GM19324 (cell line): ENCODE results near the gene PSG5.
"Not testable (repeated sequence)": the region's sequence is repeated elsewhere in the genome, so short reads cannot be mapped to it uniquely, and the experiment has no call there.

ENCODE experiments used
- ATAC-seq: cut with Tn5 transposase; IDR thresholded peaks from one replicate; pipeline ENCODE4 v1.9.1; 2021; ENCODE audit warnings: mild to moderate bottlenecking, moderate library complexity; ENCODE audit not compliant: unreplicated experiment, low FRiP score

The PSG5 gene

DNA sequence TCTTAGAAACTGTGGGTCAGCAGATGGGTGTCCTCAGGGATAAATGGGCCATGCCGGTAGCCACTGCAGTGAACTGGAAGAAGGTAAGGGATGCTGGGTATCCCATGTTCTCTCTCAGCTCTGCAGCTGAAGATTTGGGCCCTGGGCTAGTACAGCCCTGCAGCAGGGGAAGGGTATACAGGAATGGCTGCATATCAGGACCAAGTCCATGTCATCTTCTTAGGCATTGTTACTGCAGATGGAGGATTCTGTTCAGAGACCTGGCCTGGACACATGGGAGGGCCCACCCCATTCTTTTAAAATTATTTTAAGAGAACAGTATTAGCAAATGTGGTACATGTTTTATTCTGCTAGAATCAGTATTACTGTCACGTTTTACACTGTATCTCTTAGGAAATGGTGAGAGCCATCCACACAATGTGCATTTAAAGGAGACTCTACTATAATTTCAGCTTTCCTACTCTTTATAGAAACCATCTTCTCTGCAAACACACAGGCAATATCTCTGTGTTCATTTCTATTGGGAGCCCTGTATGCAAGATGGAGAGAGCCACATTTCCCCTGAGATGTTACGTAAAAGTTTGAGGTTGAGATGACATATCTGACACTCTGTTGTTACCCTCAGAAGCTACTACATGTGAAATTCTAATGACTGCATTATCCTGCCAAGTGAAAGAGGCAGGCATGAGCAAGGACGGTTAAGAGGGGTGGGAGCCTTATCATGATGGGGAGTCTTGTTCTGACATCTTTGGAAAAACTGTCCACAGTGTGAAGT, 6.2 kb upstream of the PSG5 start:
- ATAC-seq, result not testable (repeated sequence)

DNA sequence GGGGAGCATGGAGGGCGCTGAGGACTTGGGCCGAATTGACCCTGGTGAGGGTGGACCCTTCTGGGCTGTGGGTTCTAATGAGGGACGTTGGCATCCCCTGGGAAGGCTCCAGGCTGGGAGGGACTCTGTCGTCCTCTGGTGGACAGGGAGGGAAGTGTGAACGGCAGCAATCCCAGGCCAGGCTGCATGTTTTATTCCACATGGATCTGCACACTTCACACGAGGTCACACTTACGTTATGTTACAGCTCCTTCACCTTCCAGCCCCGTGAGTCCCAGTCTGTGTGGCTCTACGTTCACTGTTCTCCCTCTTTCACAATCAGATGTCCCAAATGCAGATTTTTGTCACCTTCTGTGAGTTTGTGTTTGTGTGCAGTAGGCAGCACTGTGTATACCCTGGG, 1.8 kb upstream of the PSG5 start:
- ATAC-seq, result not testable (repeated sequence)

DNA sequence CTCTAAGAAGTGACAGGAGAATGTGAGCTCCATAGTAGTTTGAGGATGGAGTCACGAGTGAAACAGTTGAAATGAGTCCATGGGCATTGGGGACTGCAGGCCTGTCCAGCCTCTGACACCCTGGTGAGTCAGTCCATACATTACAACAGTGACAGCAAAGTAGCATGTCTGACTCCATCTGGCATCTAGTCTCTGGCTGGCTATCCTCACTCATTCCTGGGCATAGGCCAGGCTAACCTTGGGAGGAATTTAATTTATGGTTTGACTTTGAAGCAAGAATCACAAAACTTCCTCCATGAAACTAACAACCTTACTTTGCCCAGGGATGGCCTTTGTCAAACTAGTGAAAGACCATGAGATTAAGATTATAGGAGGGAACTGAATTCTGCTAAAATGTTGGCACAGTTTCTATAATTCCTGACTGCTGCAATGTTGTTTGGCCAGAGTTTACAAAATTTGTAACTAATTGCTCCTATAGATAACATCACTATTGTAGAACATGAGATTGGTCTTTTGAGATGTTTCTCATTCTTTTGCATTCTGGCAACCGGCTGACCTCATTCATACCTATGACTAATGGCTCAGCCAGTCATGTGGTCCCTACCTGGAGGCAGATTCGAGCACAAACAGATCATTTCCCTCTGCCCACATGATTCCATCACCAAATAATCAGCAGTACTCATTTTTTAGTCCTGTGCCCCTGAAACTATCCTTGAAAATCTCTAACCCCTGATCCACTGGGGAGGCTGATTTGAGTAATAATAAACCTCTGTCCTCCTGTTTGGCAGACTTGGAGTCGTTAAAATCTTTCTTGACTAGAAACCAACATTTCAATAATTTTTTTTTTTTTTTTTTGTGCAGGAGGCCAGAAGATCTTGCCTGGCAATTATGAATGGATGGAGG, 4.2 kb downstream of the PSG5 start:
- not testable (repeated sequence) for ATAC-seq

DNA sequence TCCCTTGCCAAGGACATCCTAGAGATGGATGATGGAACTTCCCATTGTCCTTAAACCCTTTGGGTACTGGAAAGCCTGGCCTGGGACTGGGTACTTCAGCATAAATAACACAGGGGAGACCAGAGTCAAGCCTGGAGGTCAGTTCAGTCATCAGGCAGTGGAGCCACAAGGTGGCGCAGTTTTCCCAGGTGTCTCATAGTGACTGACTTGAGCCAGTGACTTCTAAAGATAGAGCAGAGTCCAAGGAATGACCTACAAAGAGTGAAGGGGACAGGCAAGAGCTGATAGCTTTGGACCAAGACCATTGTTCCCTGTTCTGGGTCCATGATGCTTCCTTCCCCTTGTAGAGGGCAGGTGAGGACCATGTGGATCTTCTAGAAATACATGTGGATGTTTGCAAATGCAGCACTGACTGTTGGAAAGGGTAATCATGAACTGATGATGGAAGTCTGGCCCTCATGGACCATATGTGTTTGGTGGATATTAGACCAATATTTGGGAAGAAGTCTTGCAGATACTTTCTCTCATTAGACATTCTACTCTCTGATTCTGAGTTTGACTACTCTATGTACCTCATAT, 6.7 kb downstream of the PSG5 start:
- ATAC-seq, result not testable (repeated sequence)

DNA sequence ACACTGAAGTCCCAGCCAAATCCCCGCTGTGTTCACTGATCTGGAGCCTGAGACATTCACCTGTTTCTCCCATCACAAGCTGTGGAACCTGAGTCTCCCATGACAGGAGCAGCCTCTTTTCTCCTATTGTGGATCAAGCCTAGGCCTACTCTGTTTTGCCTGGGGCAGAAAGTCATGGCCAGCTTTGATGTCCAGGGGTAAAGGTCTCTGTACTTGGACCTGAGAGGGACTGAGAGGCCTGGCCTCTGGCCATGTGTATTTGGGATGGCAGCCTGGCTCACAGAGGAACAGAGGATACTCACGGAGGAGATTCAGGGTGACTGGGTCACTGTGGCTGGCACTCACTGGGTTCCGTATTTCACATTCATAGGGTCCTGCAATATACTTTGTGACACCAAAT, 7.8 kb downstream of the PSG5 start:
- not testable (repeated sequence) for ATAC-seq

DNA sequence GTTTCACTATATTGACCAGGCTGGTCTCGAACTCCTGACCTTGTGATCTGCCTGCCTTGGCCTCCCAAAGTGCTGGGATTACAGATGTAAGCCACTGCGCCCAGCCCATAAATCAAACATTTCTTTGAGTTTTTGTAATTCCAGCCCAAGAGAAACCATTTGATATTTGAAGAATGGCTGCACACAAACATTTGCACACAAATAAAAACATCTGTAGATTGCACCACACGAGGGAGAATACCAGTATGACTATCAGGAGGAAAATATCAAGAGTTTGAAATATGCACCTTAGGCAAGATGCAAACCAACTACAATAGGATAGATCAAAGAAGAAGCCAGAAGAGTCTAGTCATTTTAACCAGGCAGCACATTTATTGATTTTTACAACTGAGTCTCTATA, 20.4 kb downstream of the PSG5 start:
- ATAC-seq, result not testable (repeated sequence)

DNA sequence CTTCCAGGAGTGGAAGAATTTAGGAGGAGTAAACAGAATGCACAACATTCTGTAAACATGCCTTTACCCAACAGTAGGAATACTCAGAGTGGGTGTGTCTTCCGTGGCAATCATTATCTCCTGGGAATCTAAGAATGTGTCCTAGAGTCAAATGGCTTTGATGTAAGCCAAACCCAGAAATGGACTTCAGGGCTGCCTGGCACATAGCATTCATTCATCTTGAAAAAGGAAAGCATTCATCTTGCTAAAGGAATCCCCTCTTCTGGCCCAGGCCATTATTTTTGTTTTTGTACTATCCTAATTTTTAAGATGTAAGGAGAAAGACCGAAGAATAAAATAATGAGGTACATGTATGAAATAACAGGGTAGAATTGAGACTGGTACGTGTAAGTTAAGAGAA, 23.2 kb downstream of the PSG5 start:
- ATAC-seq, result not testable (repeated sequence)

DNA sequence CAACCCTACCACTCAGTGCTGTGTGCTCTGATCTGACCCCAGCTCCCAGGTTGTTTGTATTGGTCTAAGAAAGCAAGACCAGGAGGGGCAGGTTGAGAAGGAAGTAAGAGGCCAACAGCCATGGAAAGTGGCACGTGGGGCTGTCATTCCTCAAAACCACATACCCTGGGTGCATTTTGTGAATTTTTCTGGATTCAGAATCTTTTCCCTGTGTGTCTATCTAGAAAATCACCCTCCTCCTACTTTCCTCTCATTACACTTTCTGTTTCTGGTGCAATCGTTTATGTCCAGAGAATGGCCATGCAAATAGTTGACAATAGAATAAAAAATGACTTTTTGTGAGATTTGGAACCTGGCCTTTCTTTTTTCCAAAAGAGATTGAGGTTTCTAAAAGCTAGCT, 24.1 kb downstream of the PSG5 start:
- not testable (repeated sequence) for ATAC-seq

DNA sequence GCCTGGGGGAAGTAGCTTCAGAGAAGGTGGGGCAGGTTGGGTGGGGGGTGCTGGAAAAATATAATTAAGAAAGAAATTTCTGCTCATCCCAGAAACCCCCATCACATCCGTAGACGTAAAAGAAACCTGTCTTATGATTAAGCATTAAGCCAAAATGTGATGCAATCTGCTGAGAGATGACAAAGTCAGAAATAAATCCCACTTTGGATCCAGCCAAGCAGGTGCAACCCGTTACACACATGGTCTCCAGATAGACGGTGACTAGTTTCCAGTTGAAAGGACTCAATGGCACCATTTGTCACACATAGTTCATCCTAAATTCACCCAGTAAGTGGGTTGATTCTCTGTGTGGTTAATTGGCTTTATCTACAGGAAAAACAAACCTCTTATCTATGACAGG, 34.1 kb downstream of the PSG5 start:
- no peak for ATAC-seq

DNA sequence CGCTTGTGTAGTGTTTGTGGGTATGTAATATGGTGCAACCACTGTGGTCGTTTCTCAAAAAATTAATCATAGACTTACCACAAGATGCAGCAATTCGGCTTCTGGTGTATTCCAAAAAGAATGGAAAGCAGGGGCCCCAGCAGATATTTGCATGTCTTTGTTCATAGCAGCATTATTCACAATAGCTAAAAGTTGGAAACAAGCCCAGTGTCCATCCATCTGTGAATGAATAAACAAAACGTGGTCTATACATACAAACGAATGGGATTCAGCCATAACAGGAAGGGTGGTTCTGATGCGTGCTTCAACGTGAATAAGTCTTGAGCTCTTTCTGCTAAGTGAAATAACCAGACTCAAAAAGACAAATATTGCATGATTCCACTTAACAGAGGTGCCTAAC, 36.5 kb downstream of the PSG5 start:
- ATAC-seq, result not testable (repeated sequence)

DNA sequence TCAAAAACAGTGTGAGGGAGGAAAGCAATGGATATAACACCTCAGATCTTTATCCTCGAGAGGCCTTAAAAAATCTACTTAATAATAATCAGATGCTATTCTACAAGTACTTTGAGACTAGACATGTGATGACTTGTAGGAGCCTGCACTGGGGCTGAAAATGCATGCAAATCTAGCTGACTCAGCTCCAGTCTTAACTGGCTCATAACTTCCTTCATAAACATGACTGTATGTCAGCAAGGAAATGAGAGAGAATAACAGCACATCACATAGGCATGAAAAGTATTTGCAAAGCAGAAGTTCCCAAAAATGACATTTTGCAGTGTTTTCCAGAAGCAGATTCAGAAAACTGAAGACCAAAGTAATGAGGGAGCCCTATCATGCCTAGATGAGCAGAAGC, 38.1 kb downstream of the PSG5 start:
- no peak for ATAC-seq

GRCh38 chr19:43141763-43142162, 44.6 kb downstream of the PSG5 start:
- ATAC-seq, result not testable (repeated sequence)

DNA sequence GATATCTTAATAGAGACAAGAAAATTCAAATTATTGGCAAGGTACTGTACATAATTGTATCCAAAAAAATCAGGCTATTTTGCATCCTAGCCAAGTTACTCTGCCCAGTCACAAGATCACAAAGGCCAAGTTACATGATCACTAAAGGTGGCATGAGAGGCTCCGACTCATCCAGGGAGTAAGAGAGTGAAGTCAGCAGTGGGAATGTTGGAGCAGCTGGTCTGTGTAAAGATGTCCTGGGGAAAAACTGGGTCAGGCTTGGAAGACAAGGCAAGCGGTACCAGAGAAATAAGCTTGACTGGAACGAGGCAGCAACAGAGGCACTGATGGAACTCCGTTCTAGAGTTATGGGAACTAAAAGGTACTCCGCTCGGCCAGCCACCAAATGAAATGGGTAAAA, 53.6 kb downstream of the PSG5 start:
- no peak for ATAC-seq

DNA sequence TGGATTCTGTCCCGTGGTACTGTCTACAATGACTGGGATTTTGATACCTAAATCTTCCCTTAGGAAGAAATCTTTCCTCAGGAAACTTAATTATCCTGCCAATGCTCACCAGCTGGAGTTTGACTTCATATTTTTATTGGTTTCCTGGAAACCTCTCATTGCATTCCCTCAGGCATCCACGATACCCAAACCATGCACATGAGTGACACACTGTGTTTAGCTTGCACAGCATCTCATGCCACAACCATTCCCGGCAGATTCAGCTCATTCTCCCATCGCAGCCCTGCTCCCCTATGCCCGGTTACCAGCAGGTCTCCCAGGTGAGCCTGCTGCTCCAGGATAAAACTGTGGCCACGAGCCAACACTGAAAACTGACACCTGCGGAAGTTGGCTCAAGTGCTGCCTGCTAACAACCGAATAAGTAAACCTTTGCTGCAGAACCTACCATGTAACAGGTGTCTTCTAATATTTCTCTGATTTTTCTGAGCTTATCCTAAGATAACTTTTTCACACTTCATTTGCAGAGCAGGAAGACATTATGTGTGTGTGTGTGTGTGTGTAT, 55.0 kb downstream of the PSG5 start:
- not testable (repeated sequence) for ATAC-seq

GRCh38 chr19:43129197-43129596, 57.1 kb downstream of the PSG5 start:
- ATAC-seq, result not testable (repeated sequence)

GRCh38 chr19:43127336-43127735, 59.0 kb downstream of the PSG5 start:
- not testable (repeated sequence) for ATAC-seq

DNA sequence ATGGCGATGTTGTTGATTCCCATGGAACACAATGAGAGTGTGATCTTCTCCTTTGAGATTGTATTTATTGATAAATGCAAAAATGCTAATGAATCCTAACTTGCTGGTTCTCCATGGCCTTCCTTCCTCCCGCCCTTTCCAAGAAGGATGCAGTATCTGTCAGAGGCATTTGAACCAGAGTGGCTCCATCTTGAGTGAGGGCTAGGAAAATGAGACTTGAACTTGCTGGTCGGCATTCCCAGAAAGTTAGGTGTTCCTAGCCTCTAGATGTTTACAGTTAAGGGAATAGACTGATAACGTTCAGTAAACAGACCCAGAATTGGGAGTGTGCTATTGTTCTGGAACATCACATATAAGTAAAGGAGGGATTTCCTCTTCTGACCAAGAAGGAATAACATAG, 59.6 kb downstream of the PSG5 start:
- no peak for ATAC-seq

DNA sequence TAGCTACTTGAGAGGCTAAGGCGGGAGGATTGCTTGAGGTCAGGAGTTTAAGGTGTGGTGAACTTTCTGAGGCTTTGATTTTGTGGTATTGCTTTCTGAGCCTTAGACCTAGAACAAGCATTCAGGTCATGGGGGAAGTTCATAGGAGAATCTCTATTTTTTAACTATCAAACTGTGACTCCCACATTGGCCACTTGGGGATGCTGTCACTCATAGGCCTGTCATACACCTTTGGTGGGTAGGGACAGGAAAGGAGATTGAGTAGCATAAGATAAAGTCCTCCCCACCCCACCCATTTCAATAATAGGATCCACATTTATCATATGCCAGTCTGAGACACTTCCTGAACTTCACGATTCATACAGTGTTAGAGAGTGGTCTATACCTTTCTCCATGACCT, 62.0 kb downstream of the PSG5 start:
- no peak for ATAC-seq

GRCh38 chr19:43120433-43121026, 65.8 kb downstream of the PSG5 start:
- ATAC-seq, result not testable (repeated sequence)

DNA sequence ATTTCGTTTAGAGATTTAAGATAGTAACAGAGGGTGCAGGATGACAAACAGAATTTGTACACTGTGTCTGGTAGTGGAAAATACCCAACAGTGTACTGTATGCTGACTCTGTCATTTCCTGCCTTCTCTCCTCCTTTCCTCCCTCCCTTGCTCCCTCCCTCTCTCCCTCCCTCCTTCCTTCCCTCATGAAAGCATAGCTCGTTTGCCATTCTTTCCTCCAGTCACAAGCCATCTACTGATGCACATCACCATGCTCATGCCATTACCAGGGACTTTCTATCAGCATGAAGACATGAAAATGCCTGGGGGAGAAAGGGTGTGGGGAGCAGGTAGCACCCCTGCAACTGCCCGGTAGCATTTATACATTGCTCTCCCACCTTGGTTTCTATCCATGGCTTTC, 66.8 kb downstream of the PSG5 start:
- ATAC-seq, result not testable (repeated sequence)
